Stimulated activated CD4-positive, alpha-beta T cell treated with anti-CD3 and anti-CD28 coated beads, Interleukin-1b, Interleukin-23, amount 100 ng/mL, for 48 hours (primary cell): Measurements from ENCODE around the gene ULK4.
"Not testable (repeated sequence)": the region's sequence is repeated elsewhere in the genome, so short reads cannot be mapped to it uniquely, and the experiment has no call there.

ENCODE experiments used
- DNase-seq: peaks from one replicate; pipeline ENCODE4 v3.0.0-alpha.2; 2020

The ULK4 gene

GRCh38 chr3:41418961-41419691 lies 542.8 kb downstream of the ULK4 start:
- peak; percentile 13 for DNase-seq

GRCh38 chr3:41417574-41417973 lies 544.3 kb downstream of the ULK4 start:
- DNase-seq: no peak

- DNase-seq: no peak
These were observed 550.8 kb downstream of the ULK4 start for GRCh38 chr3:41411065-41411464.

GRCh38 chr3:41405466-41405865 lies 556.4 kb downstream of the ULK4 start:
- no peak for DNase-seq

- no peak for DNase-seq
These were observed 557.3 kb downstream of the ULK4 start for GRCh38 chr3:41404582-41404981.

- DNase-seq: no peak
These were observed 567.0 kb downstream of the ULK4 start for GRCh38 chr3:41394896-41395295.

- DNase-seq: not testable (repeated sequence)
These were observed 591.0 kb downstream of the ULK4 start for GRCh38 chr3:41370765-41371535.

- DNase-seq: no peak
These were observed 591.6 kb downstream of the ULK4 start for GRCh38 chr3:41370307-41370706.

GRCh38 chr3:41369838-41370237 lies 592.1 kb downstream of the ULK4 start:
- DNase-seq: no peak

- DNase-seq: no peak
These were observed 595.9 kb downstream of the ULK4 start for GRCh38 chr3:41365973-41366372.

GRCh38 chr3:41364736-41365135 lies 597.2 kb downstream of the ULK4 start:
- DNase-seq: no peak

- no peak for DNase-seq
These were observed 597.9 kb downstream of the ULK4 start for GRCh38 chr3:41363830-41364523.

GRCh38 chr3:41362638-41363559 lies 599.0 kb downstream of the ULK4 start:
- DNase-seq: no peak

GRCh38 chr3:41357271-41357670 lies 604.6 kb downstream of the ULK4 start:
- DNase-seq: no peak

- no peak for DNase-seq
These were observed 605.1 kb downstream of the ULK4 start for GRCh38 chr3:41356775-41357174.

- no peak for DNase-seq
These were observed 609.4 kb downstream of the ULK4 start for GRCh38 chr3:41352510-41352909.

- no peak for DNase-seq
These were observed 611.5 kb downstream of the ULK4 start for GRCh38 chr3:41350441-41350840.

- DNase-seq: no peak
These were observed 613.5 kb downstream of the ULK4 start for GRCh38 chr3:41348401-41348800.

- no peak for DNase-seq
These were observed 615.1 kb downstream of the ULK4 start for GRCh38 chr3:41346698-41347270.

- DNase-seq: no peak
These were observed 616.1 kb downstream of the ULK4 start for GRCh38 chr3:41345788-41346187.

GRCh38 chr3:41339758-41340157 lies 622.1 kb downstream of the ULK4 start:
- no peak for DNase-seq

- no peak for DNase-seq
These were observed 623.6 kb downstream of the ULK4 start for GRCh38 chr3:41338276-41338675.
